ENCODE measurements around the gene CAMK2D. TPM values are rescaled to one million over a fixed set of nuclear protein-coding genes. Genes with fewer than 3 reads are reported as not detected.
A peak's percentile ranks its signal among the peaks of the same experiment; 100 is the strongest.
"Not testable (repeated sequence)": the region's sequence is repeated elsewhere in the genome, so short reads cannot be mapped to it uniquely, and the experiment has no call there.

Gene CAMK2D
- total and polyA plus RNA-seq, 12 donors = 55.6 to 286 (median 221) TPM

DNA sequence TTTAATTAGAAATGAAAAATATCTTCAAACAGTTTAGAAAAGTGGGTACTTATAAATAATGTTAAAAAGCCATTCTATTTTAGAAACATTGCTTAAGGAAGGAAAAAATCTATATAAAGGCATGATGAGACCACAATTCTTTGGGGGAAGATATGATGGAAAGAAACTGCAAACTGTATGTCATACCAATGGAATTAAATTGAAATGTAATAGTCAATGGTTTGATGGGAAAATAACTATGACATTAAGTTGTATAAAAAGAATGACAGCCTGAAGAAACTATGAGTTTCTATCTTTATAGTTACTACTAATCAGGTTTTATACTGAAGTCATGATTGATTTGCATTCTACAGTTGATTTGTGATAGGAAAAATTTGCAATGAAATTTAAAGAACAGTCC, 40.3 kb upstream of the CAMK2D start:
- TF ChIP-seq, protein P1, sequence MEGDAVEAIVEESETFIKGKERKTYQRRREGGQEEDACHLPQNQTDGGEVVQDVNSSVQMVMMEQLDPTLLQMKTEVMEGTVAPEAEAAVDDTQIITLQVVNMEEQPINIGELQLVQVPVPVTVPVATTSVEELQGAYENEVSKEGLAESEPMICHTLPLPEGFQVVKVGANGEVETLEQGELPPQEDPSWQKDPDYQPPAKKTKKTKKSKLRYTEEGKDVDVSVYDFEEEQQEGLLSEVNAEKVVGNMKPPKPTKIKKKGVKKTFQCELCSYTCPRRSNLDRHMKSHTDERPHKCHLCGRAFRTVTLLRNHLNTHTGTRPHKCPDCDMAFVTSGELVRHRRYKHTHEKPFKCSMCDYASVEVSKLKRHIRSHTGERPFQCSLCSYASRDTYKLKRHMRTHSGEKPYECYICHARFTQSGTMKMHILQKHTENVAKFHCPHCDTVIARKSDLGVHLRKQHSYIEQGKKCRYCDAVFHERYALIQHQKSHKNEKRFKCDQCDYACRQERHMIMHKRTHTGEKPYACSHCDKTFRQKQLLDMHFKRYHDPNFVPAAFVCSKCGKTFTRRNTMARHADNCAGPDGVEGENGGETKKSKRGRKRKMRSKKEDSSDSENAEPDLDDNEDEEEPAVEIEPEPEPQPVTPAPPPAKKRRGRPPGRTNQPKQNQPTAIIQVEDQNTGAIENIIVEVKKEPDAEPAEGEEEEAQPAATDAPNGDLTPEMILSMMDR (IDR thresholded peaks at IDR 0.05) = no peak
- Histone ChIP-seq H3K36me3 (no peaks in the 10 kb centered on the region), H3K9me3 (peaks cover 0 to 17% (median 0%) of the 10 kb centered on the region in 11 donors), H3K4me1 (no peaks in the 10 kb centered on the region), H3K4me3 (no peak overlapping the region), H3K27me3 (no peaks in the 10 kb centered on the region), H3K27ac (no peak overlapping the region)
- DNase-seq (no peak), ATAC-seq (no peak)
- intact Hi-C loops (cut with DNase I) = no loop called here

DNA sequence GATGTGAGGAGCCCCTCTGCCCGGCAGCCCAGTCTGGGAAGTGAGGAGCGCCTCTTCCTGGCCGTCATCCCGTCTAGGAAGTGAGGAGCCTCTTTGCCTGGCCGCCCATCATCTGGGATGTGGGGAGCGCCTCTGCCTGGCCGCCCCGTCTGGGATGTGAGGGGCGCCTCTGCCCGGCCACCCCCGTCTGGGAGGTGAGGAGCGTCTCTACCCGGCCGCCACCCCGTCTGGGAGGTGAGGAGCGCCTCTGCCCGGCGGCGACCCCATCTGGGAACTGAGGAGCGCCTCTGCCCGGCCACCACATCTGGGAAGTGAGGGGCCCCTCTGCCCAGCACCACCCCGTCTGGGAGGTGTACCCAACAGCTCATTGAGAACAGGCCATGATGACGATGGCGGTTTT, 34.8 kb upstream of the CAMK2D start:
- DNase-seq, H3K36me3 ChIP-seq, H3K4me1 ChIP-seq, H3K27ac ChIP-seq, H3K4me3 ChIP-seq, ATAC-seq, H3K27me3 ChIP-seq: not testable (repeated sequence)
- peaks cover 0 to 30% (median 9%) of the 10 kb centered on the region in 11 donors for H3K9me3 ChIP-seq
- intact Hi-C loops (cut with DNase I) = loop anchor here in 2 of 10 donors (10.0 kb wide), 2 partner anchors 98 to 278 kb away; no protein-coding TSS in a partner anchor
- 95 to 97% methylated on average over 24 of the region's 24 CpGs for WGBS, 2 donors

DNA sequence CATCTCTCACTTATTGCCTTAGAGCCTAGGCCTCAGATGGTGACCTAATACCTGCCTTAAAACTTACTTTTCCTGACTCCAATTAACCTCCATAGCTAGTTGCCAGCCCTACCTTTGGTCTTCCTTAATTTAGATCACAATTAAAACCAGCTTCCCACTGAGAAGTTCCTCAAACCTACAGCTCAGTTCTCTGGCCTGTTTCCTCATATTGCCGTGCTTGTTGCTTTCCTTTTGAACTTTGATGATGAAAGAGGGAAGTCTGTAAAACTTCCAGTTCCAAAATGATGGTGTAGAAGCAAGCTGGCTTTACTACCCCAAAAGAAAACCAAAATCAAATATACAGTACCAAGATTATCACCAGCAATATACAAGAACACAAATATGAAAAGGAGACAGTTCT, 28.9 kb upstream of the CAMK2D start:
- H3K9me3 ChIP-seq = peaks cover 0 to 27% (median 10%) of the 10 kb centered on the region in 11 donors
- peaks cover 0 to 38% (median 0%) of the 10 kb centered on the region in 9 donors for H3K4me1 ChIP-seq
- intact Hi-C loops (cut with DNase I) = loop anchor here in 2 of 10 donors (10.0 kb wide), 2 partner anchors 104 to 284 kb away; no protein-coding TSS in a partner anchor
- DNase-seq = no peak
- H3K36me3 ChIP-seq = no peaks in the 10 kb centered on the region
- TF ChIP-seq, protein P1 (IDR thresholded peaks at IDR 0.05) = no peak
- 76 to 86% methylated on average over 1 of the region's 1 CpG for WGBS, 2 donors
- H3K4me3 ChIP-seq = no peak overlapping the region
- H3K27ac ChIP-seq = peak overlapping the region in 1 of 10 donors; percentile 73
- ATAC-seq = no peak
- no peaks in the 10 kb centered on the region for H3K27me3 ChIP-seq

DNA sequence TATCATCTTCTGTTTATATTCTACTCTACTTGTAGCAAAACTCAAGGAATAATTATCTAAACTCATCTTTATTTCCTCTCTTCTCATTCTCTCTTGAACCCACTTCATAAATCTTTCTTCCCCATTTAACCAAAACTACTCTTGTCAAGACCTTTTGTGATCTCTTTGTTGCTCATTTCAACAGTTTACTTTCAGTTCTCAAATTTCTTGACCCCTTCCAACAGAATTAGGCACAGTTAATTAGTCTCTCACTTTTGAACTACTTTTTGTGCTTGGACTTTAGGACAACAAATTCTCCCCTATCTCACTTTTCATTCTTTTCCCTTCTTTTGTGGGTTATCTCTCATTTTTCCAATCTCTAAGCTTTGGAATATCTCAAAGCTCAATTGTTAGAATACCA, 27.4 kb upstream of the CAMK2D start:
- intact Hi-C loops (cut with DNase I) = loop anchor here in 7 of 10 donors (5.0 to 10.0 kb wide), 6 partner anchors 96 to 596 kb away; no protein-coding TSS in a partner anchor

DNA sequence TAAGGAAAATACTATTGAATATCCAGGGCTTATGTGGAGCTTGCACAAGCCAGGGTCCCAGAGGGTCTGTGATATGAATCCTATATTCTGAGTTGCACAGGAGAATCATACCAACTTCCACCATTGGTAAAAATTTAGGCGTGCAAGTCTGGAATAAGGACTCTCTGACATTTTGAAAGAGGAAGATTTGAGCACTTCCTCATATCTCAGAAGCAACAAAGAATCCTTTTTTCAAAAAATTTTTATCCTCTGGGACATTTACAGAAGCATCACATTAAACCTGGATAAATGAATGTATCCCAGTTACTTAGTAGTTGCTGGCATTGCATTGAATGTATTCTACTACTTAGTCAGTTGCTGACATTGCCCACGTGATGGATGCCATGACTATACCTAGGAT, 24.2 kb upstream of the CAMK2D start:
- Histone ChIP-seq H3K9me3 (peaks cover 0 to under 1% (median 0%) of the 10 kb centered on the region in 11 donors), H3K4me1 (peaks cover 0 to 55% (median 0%) of the 10 kb centered on the region in 9 donors), H3K27me3 (no peaks in the 10 kb centered on the region), H3K36me3 (no peaks in the 10 kb centered on the region), H3K4me3 (no peak overlapping the region), H3K27ac (peak overlapping the region in 1 of 10 donors; percentile 73)
- TF ChIP-seq, protein P1 (IDR thresholded peaks at IDR 0.05) = no peak
- 88 to 95% methylated on average over 2 of the region's 2 CpGs for WGBS, 2 donors
- ATAC-seq (no peak), DNase-seq (no peak)
- intact Hi-C loops (cut with DNase I) = loop anchor here in 7 of 10 donors (5.0 to 10.0 kb wide), 6 partner anchors 99 to 599 kb away; no protein-coding TSS in a partner anchor

More for the DNA sequence above, 27.4 kb upstream of the CAMK2D start:
- H3K9me3 ChIP-seq = peaks cover 0 to 27% (median 10%) of the 10 kb centered on the region in 11 donors
- H3K4me3 ChIP-seq = no peak overlapping the region
- TF ChIP-seq, protein P1 (IDR thresholded peaks at IDR 0.05) = no peak
- peak overlapping the region in 1 of 10 donors; percentile 38 for H3K27ac ChIP-seq
- ATAC-seq (no peak), DNase-seq (no peak)
- H3K4me1 ChIP-seq = peaks cover 0 to 52% (median 0%) of the 10 kb centered on the region in 9 donors
- H3K36me3 ChIP-seq = no peaks in the 10 kb centered on the region
- no peaks in the 10 kb centered on the region for H3K27me3 ChIP-seq

All from heart right ventricle (tissue), 16 donors.